GM18511 (cell line): ENCODE measurements around the gene WFDC5.

Experiments
- ATAC-seq: cut with Tn5 transposase; IDR thresholded peaks from one replicate; pipeline ENCODE4 v1.9.1; 2021; ENCODE audit warnings: mild to moderate bottlenecking, moderate library complexity; ENCODE audit not compliant: unreplicated experiment

Gene WFDC5

GRCh38 chr20:45115829-45116228, 855 bp upstream of the WFDC5 start:
- ATAC-seq: no peak

- no peak for ATAC-seq
Observed at GRCh38 chr20:45115386-45115774, 406 bp upstream of the WFDC5 start.

- no peak for ATAC-seq
Observed at GRCh38 chr20:45113865-45114264, 1.1 kb downstream of the WFDC5 start.

GRCh38 chr20:45112754-45113153, 2.2 kb downstream of the WFDC5 start:
- ATAC-seq: no peak

- no peak for ATAC-seq
Observed at GRCh38 chr20:45111799-45112471, 3.0 kb downstream of the WFDC5 start.

GRCh38 chr20:45111285-45111684, 3.7 kb downstream of the WFDC5 start:
- no peak for ATAC-seq

- no peak for ATAC-seq
Observed at GRCh38 chr20:45110301-45110700, 4.7 kb downstream of the WFDC5 start.

GRCh38 chr20:45109634-45110033, 5.3 kb downstream of the WFDC5 start:
- ATAC-seq: no peak

- no peak for ATAC-seq
Observed at GRCh38 chr20:45105317-45105716, 9.7 kb downstream of the WFDC5 start.

GRCh38 chr20:45104786-45105185, 10.2 kb downstream of the WFDC5 start:
- ATAC-seq: no peak

GRCh38 chr20:45103072-45103471, 11.9 kb downstream of the WFDC5 start:
- no peak for ATAC-seq

- ATAC-seq: no peak
Observed at GRCh38 chr20:45101333-45101850, 13.6 kb downstream of the WFDC5 start.

- ATAC-seq: no peak
Observed at GRCh38 chr20:45100563-45101245, 14.3 kb downstream of the WFDC5 start, which contains the start of gene KCNS1. Gene KCNS1, minus strand, starts transcription at chr20:45101127. Its CDS starts 1,891 bp downstream, at chr20:45099236.

- no peak for ATAC-seq
Observed at GRCh38 chr20:45098103-45098773, 16.7 kb downstream of the WFDC5 start.

- no peak for ATAC-seq
Observed at GRCh38 chr20:45097485-45098102, 17.4 kb downstream of the WFDC5 start.

- ATAC-seq: no peak
Observed at GRCh38 chr20:45096781-45097180, 18.2 kb downstream of the WFDC5 start.

- no peak for ATAC-seq
Observed at GRCh38 chr20:45095805-45096238, 19.2 kb downstream of the WFDC5 start.

- no peak for ATAC-seq
Observed at GRCh38 chr20:45094864-45095574, 20.0 kb downstream of the WFDC5 start.

GRCh38 chr20:45094201-45094600, 20.8 kb downstream of the WFDC5 start:
- no peak for ATAC-seq

GRCh38 chr20:45092898-45093297, 22.1 kb downstream of the WFDC5 start:
- ATAC-seq: no peak

GRCh38 chr20:45091366-45091765, 23.6 kb downstream of the WFDC5 start:
- ATAC-seq: no peak
